ENCODE data around the gene GJB1.

Gene GJB1

GRCh38 chrX:71241301-71241700, 18.3 kb downstream of the GJB1 start:
- TF ChIP-seq POLR2AphosphoS5 (IDR thresholded peaks at IDR 0.05; ENCODE audit: low read depth, low read length) (no peak), SIN3A (IDR thresholded peaks at IDR 0.05; ENCODE audit: borderline replicate concordance, insufficient read depth, low read length) (no peak), FOXP2 (optimal IDR thresholded peaks at IDR 0.05; ENCODE audit: borderline replicate concordance, extremely low read depth, extremely low read length, insufficient read depth) (no peak), REST (IDR thresholded peaks at IDR 0.05; ENCODE audit: insufficient read depth in 1 of 2, low read depth in 2 of 2, low read length in 2 of 2) (no peak), TAF1 (IDR thresholded peaks at IDR 0.05; ENCODE audit: borderline replicate concordance, insufficient read depth, low read length) (no peak)

GRCh38 chrX:71244359-71245128, 21.5 kb downstream of the GJB1 start:
- TF ChIP-seq TAF1 (IDR thresholded peaks at IDR 0.05; ENCODE audit: borderline replicate concordance, insufficient read depth, low read length) (no peak), REST (IDR thresholded peaks at IDR 0.05; ENCODE audit: insufficient read depth in 1 of 2, low read depth in 2 of 2, low read length in 2 of 2) (no peak), SIN3A (IDR thresholded peaks at IDR 0.05; ENCODE audit: borderline replicate concordance, insufficient read depth, low read length) (no peak), POLR2AphosphoS5 (IDR thresholded peaks at IDR 0.05; ENCODE audit: low read depth, low read length) (no peak), FOXP2 (optimal IDR thresholded peaks at IDR 0.05; ENCODE audit: borderline replicate concordance, extremely low read depth, extremely low read length, insufficient read depth) (no peak)

- TF ChIP-seq FOXP2 (optimal IDR thresholded peaks at IDR 0.05; ENCODE audit: borderline replicate concordance, extremely low read depth, extremely low read length, insufficient read depth) (no peak), REST (IDR thresholded peaks at IDR 0.05; ENCODE audit: insufficient read depth in 1 of 2, low read depth in 2 of 2, low read length in 2 of 2) (no peak), POLR2AphosphoS5 (IDR thresholded peaks at IDR 0.05; ENCODE audit: low read depth, low read length) (no peak), TAF1 (IDR thresholded peaks at IDR 0.05; ENCODE audit: borderline replicate concordance, insufficient read depth, low read length) (no peak), SIN3A (IDR thresholded peaks at IDR 0.05; ENCODE audit: borderline replicate concordance, insufficient read depth, low read length) (no peak)
Measured at GRCh38 chrX:71245159-71245558, 22.1 kb downstream of the GJB1 start.

GRCh38 chrX:71250841-71251240, 27.8 kb downstream of the GJB1 start:
- TF ChIP-seq REST (IDR thresholded peaks at IDR 0.05; ENCODE audit: insufficient read depth in 1 of 2, low read depth in 2 of 2, low read length in 2 of 2) (no peak), FOXP2 (optimal IDR thresholded peaks at IDR 0.05; ENCODE audit: borderline replicate concordance, extremely low read depth, extremely low read length, insufficient read depth) (no peak), TAF1 (IDR thresholded peaks at IDR 0.05; ENCODE audit: borderline replicate concordance, insufficient read depth, low read length) (no peak), POLR2AphosphoS5 (IDR thresholded peaks at IDR 0.05; ENCODE audit: low read depth, low read length) (no peak), SIN3A (IDR thresholded peaks at IDR 0.05; ENCODE audit: borderline replicate concordance, insufficient read depth, low read length) (no peak)

Data from PFSK-1 (cell line).